ENCODE data around the gene ATP11A. TPM values are rescaled to one million over a fixed set of nuclear protein-coding genes. Genes with fewer than 3 reads are reported as not detected.

The ATP11A gene
- total and polyA plus RNA-seq, 10 of the 15 experiments (the other 5 are each of a cell fraction or from before 2014, with no cell fraction given), result 1.4 to 69.6 (median 14.4) TPM

DNA sequence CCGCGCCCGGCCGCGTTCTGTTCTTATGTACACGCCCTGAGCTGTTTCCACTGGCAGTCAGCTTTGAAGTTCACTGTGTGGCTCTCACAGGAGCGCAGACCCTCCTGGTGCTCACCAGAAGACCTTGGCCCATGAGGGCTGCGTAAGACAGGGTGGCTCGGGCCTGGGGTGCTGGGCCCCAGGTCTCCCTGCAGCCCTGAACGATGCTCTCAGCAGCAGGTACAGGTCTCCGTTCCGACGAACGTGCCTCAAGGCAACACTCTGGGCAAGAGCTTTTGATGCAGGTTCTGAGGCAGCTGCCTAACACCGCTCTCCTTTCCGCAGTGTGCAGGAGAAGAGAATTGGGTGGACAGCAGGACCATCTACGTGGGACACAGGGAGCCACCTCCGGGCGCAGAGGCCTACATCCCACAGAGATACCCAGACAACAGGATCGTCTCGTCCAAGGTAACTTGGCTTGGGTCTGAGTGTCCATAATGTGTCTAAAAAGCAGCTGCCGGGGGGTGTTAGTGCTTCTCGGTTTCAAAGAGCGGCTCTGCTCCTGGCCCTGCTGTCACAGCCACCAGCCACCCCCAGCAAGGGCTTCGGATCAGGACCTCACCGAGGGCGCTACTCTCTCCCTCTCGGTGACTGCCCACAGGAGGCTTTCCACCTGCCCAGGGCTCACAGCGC is 95.1 kb downstream of the ATP11A start:
- intact Hi-C loops (cut with micrococcal nuclease; ENCODE audit: unreplicated experiment), result no loop called here
- Histone ChIP-seq H3K9me3 (replicated peaks; ENCODE audit: control insufficient read depth, insufficient read depth, low read length) (no peaks in the 10 kb centered on the region), H3K36me3 (ENCODE audit: control insufficient read depth in 2 of 2, insufficient read depth in 2 of 2, low read length in 1 of 2) (peaks cover 10 to 15% of the 10 kb centered on the region in 2 experiments; a peak in 3 of 4 replicates), H3K27me3 (replicated peaks in 1 of 2; ENCODE audit: control insufficient read depth in 2 of 2, insufficient read depth in 2 of 2, low read length in 1 of 2) (no peaks in the 10 kb centered on the region), H3K4me1 (ENCODE audit: control insufficient read depth, insufficient read depth, low read length) (peaks cover 6% of the 10 kb centered on the region), H3K4me2 (ENCODE audit: control insufficient read depth, insufficient read depth) (no peak overlapping the region), H2AFZ (ENCODE audit: control insufficient read depth, low read depth, low read length) (no peak overlapping the region), H3K9ac (ENCODE audit: control insufficient read depth, insufficient read depth, low read length) (no peak overlapping the region), H3K4me3 (no peak overlapping the region), H3K27ac (ENCODE audit: control insufficient read depth, insufficient read depth) (no peak overlapping the region), H4K20me1 (ENCODE audit: control insufficient read depth, insufficient read depth) (no peaks in the 10 kb centered on the region), H3K79me2 (ENCODE audit: control insufficient read depth, insufficient read depth, low read length) (no peaks in the 10 kb centered on the region; the same call in 1 of the 2 replicates)
- SMC1A ChIA-PET (ENCODE audit: uncharacterized antibody, unreplicated experiment), result no interaction called here
- DNase-seq (ENCODE audit: low read depth, low spot score), result no peak
- BruUV-seq (replicated peaks), result no TSS peak
- TF ChIP-seq RCOR1 (conservative IDR thresholded peaks at IDR 0.05; ENCODE audit: low read depth, low read length), result no peak
- TF ChIP-seq FOS (IDR thresholded peaks at IDR 0.05; ENCODE audit: borderline replicate concordance, extremely low read depth, insufficient read length), result no peak
- no peak for TF ChIP-seq MXI1 (IDR thresholded peaks at IDR 0.05; ENCODE audit: low read depth, low read length)
- TF ChIP-seq, protein P1, sequence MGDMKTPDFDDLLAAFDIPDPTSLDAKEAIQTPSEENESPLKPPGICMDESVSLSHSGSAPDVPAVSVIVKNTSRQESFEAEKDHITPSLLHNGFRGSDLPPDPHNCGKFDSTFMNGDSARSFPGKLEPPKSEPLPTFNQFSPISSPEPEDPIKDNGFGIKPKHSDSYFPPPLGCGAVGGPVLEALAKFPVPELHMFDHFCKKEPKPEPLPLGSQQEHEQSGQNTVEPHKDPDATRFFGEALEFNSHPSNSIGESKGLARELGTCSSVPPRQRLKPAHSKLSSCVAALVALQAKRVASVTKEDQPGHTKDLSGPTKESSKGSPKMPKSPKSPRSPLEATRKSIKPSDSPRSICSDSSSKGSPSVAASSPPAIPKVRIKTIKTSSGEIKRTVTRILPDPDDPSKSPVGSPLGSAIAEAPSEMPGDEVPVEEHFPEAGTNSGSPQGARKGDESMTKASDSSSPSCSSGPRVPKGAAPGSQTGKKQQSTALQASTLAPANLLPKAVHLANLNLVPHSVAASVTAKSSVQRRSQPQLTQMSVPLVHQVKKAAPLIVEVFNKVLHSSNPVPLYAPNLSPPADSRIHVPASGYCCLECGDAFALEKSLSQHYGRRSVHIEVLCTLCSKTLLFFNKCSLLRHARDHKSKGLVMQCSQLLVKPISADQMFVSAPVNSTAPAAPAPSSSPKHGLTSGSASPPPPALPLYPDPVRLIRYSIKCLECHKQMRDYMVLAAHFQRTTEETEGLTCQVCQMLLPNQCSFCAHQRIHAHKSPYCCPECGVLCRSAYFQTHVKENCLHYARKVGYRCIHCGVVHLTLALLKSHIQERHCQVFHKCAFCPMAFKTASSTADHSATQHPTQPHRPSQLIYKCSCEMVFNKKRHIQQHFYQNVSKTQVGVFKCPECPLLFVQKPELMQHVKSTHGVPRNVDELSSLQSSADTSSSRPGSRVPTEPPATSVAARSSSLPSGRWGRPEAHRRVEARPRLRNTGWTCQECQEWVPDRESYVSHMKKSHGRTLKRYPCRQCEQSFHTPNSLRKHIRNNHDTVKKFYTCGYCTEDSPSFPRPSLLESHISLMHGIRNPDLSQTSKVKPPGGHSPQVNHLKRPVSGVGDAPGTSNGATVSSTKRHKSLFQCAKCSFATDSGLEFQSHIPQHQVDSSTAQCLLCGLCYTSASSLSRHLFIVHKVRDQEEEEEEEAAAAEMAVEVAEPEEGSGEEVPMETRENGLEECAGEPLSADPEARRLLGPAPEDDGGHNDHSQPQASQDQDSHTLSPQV (IDR thresholded peaks at IDR 0.05), result no peak
- no peak for TF ChIP-seq ESRRA (IDR thresholded peaks at IDR 0.05; ENCODE audit: low read length)
- POLR2A ChIA-PET, result interaction anchor here (0.6 kb wide), 1 partner anchor 454 kb away, joined by 3 read pairs; no protein-coding TSS in a partner anchor
- in situ Hi-C loops (cut with MboI), result no loop called here
- 96% methylated on average over 29 of the region's 29 CpGs for WGBS (ENCODE audit: insufficient coverage, insufficient replicate concordance, low lambda C conversion rate, missing lambda C conversion rate)
- CTCF ChIA-PET, result interaction anchor here (0.8 kb wide), 1 partner anchor 29 kb away, joined by 3 read pairs; no protein-coding TSS in a partner anchor
- ATAC-seq, result no peak
- FAIRE-seq, result no peak
- RAD21 ChIA-PET (ENCODE audit: unreplicated experiment), result no interaction called here

Data from GM12878 (cell line).